Erythroblast (primary cell): ENCODE results near the gene PAX2.

Experiments used
- GATA1 ChIP-seq: IDR thresholded peaks from 2 replicates; pipeline ENCODE4 v1.6.1; 2011; ENCODE audit warnings: low read depth, mild to moderate bottlenecking, control low read depth, low read length, moderate library complexity
- POLR2A ChIP-seq: IDR thresholded peaks from 2 replicates; pipeline ENCODE4 v1.6.1; 2011; ENCODE audit warnings: mild to moderate bottlenecking, low read length

DNA sequence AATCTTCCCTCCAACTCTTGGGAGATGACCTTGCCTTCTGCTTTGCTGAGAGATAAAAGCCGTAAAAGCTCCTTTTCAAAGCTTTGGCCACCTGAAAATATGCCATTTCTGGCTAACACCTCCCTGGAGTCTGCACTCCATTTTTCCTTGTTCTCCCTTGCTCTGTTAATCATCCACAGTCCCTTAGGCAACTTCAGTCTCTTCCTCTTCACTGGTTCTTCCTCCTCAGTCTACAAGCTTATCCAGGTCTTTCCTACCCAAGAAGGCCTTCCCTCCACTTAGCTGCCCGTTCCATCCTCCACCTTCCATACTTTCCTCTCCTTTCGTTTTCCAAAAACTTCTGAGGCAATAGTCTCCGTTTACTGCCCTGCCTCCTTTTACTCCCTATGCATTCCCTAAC is 30.5 kb downstream of the PAX2 start:
- TF ChIP-seq POLR2A (no peak), GATA1 (no peak)
